HCT116 (cell line): ENCODE data around the gene NDST3. TPM values are rescaled to one million over a fixed set of nuclear protein-coding genes. Genes with fewer than 3 reads are reported as not detected.

Experiments used
- CTCF ChIP-seq, 3 experiments: fragments of 200-600 bp in 1 of 3; sonication (generic) in 1 of 3; IDR thresholded peaks in 2 of 3; conservative IDR thresholded peaks in 1 of 3; 2 replicates each; pipeline ENCODE4 v1.5.1; 2012 to 2017; ENCODE audit warnings: low read depth in 2 of 3, low read length in 2 of 3, antibody characterized with exemption in 1 of 3, borderline replicate concordance in 1 of 3, control low read depth in 1 of 3, mild to moderate bottlenecking in 1 of 3, mixed read lengths in 1 of 3, mixed run types in 1 of 3, moderate library complexity in 1 of 3; ENCODE audit not compliant: insufficient read depth in 1 of 3
- ELF1 ChIP-seq: IDR thresholded peaks from 2 replicates; pipeline ENCODE4 v1.6.1; 2012; ENCODE audit warnings: low read depth, borderline replicate concordance
- EZH2phosphoT487 ChIP-seq: fragments of 200-600 bp; IDR thresholded peaks from 2 replicates; pipeline ENCODE4 v1.6.1; 2018; ENCODE audit warnings: antibody characterized with exemption, borderline replicate concordance
- MAX ChIP-seq: IDR thresholded peaks from 2 replicates; pipeline ENCODE4 v1.6.1; 2012
- POLR2A ChIP-seq: IDR thresholded peaks from 2 replicates; pipeline ENCODE4 v1.7.0; 2011; ENCODE audit warnings: borderline replicate concordance; ENCODE audit not compliant: insufficient read depth, insufficient read length; ENCODE audit errors: extremely low read depth
- TCF7L2 ChIP-seq: IDR thresholded peaks from 2 replicates; pipeline ENCODE4 v1.7.0; 2011; ENCODE audit warnings: borderline replicate concordance, inconsistent platforms; ENCODE audit not compliant: insufficient read depth, insufficient read length; ENCODE audit errors: extremely low read depth
- total RNA-seq: library from RNA; stranded (reverse); gene quantifications from one replicate; pipeline ENCODE4 v1.2.1, GENCODE V29; 2021; ENCODE audit not compliant: unreplicated experiment
- TF ChIP-seq, protein P1 (sequence below): IDR thresholded peaks from 2 replicates; pipeline ENCODE4 v1.6.1; 2012; ENCODE audit warnings: low read depth
- TF ChIP-seq, protein P2 (sequence below): IDR thresholded peaks from 2 replicates; pipeline ENCODE4 v1.6.1; 2012

The NDST3 gene
- total RNA-seq, 1 experiment from 2014 or later = not detected

DNA sequence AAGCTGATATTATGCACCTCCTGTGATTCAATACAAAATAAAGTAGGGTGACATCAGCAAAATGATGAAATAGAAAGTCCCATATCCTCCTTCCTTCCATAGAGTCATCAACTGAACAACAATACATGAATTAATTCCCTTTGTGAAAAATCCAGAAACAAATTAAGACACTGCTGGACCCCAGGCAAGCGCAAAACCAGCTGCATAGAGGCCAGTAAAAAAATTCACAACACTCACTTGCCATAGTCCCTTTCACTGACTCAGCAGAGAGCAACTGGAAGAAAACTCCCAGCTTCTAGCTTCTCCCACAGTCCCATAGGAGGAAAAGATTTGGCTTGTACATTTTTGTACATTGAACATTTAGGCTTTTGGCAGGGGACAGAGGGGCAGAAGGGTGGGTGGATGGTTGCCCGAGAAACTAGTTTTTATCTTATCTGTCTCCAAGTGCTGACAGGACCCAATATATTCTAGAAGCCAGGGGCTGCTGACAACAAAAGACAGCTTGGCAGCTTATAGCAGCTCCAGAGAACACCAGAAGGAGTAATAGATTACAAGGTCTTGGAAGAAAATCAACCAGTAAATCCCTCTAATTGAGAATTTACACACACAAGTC is 124.6 kb downstream of the NDST3 start (continued):
- TF ChIP-seq, protein P1, sequence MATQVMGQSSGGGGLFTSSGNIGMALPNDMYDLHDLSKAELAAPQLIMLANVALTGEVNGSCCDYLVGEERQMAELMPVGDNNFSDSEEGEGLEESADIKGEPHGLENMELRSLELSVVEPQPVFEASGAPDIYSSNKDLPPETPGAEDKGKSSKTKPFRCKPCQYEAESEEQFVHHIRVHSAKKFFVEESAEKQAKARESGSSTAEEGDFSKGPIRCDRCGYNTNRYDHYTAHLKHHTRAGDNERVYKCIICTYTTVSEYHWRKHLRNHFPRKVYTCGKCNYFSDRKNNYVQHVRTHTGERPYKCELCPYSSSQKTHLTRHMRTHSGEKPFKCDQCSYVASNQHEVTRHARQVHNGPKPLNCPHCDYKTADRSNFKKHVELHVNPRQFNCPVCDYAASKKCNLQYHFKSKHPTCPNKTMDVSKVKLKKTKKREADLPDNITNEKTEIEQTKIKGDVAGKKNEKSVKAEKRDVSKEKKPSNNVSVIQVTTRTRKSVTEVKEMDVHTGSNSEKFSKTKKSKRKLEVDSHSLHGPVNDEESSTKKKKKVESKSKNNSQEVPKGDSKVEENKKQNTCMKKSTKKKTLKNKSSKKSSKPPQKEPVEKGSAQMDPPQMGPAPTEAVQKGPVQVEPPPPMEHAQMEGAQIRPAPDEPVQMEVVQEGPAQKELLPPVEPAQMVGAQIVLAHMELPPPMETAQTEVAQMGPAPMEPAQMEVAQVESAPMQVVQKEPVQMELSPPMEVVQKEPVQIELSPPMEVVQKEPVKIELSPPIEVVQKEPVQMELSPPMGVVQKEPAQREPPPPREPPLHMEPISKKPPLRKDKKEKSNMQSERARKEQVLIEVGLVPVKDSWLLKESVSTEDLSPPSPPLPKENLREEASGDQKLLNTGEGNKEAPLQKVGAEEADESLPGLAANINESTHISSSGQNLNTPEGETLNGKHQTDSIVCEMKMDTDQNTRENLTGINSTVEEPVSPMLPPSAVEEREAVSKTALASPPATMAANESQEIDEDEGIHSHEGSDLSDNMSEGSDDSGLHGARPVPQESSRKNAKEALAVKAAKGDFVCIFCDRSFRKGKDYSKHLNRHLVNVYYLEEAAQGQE = no peak
- TF ChIP-seq, protein P2, sequence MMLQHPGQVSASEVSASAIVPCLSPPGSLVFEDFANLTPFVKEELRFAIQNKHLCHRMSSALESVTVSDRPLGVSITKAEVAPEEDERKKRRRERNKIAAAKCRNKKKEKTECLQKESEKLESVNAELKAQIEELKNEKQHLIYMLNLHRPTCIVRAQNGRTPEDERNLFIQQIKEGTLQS = no peak
- TF ChIP-seq ELF1 (no peak), EZH2phosphoT487 (no peak), TCF7L2 (no peak), CTCF (IDR thresholded peaks at IDR 0.05 in 2 of 3, conservative IDR thresholded peaks at IDR 0.05 in 1 of 3; ENCODE audit: borderline replicate concordance in 1 of 3, insufficient read depth in 1 of 3, low read depth in 2 of 3, low read length in 2 of 3) (no peak), POLR2A (no peak), MAX (no peak)
